ENCODE results near the gene C1QTNF1. TPM values are rescaled to one million over a fixed set of nuclear protein-coding genes. Genes with fewer than 3 reads are reported as not detected.
"Not testable (repeated sequence)": the region's sequence is repeated elsewhere in the genome, so short reads cannot be mapped to it uniquely, and the experiment has no call there.

The C1QTNF1 gene
- total RNA-seq, 2 donors from 2014 or later = 0.31 to 0.88 TPM

DNA sequence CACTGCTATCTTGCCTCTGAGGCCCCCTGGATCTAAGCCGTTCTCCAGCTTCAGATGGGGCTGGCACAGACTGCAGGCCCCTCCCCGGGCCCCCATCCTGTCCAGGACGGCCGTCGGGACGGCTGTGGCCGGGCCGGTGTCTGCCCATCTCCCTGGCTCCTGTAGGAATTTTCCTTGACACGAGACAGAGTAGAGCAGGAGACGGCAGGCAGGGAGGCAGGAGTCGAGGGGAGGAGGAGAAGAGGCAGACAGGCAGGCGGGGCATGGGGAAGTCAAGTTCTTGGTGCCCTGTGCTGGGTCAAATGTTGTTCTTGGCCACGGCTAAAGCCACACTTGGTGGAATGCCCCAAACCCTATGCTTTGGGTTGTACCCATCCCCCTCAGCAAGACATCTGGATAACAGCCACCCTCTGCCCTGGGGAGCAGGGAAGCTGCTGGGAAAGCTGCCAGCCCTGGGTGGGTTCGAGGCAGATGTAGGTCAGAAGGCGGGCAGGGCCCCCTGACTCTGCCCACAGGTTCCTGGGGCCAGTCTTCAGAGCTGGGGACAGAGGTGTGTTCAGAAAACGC, 4.0 kb downstream of the C1QTNF1 start:
- H3K27ac Mint-ChIP-seq = no peak overlapping the region
- ATAC-seq (replicated peaks in 1 of 2) = no peak
- peaks cover 36% of the 10 kb centered on the region for H3K27me3 Mint-ChIP-seq (ENCODE audit: low read depth)
- H3K9me3 Mint-ChIP-seq = no peaks in the 10 kb centered on the region
- no peak overlapping the region for H3K4me3 Mint-ChIP-seq
- no peaks in the 10 kb centered on the region for H3K36me3 Mint-ChIP-seq (ENCODE audit: insufficient read depth in 2 of 2)
- no peak for DNase-seq
- peaks cover 4% of the 10 kb centered on the region for H3K4me1 Mint-ChIP-seq (ENCODE audit: low read depth)

GRCh38 chr17:79028496-79029326, 4.7 kb downstream of the C1QTNF1 start:
- H3K27ac Mint-ChIP-seq = no peak overlapping the region
- no peaks in the 10 kb centered on the region for H3K36me3 Mint-ChIP-seq (ENCODE audit: insufficient read depth in 2 of 2)
- no peak overlapping the region for H3K4me3 Mint-ChIP-seq
- no peaks in the 10 kb centered on the region for H3K9me3 Mint-ChIP-seq
- peaks cover 30% of the 10 kb centered on the region for H3K27me3 Mint-ChIP-seq (ENCODE audit: low read depth)
- peaks cover 4% of the 10 kb centered on the region for H3K4me1 Mint-ChIP-seq (ENCODE audit: low read depth)
- DNase-seq (no peak), ATAC-seq (replicated peaks in 1 of 2) (no peak)

- no peaks in the 10 kb centered on the region for H3K9me3 Mint-ChIP-seq
- no peaks in the 10 kb centered on the region for H3K36me3 Mint-ChIP-seq (ENCODE audit: insufficient read depth in 2 of 2)
- peaks cover 24% of the 10 kb centered on the region for H3K27me3 Mint-ChIP-seq (ENCODE audit: low read depth)
- H3K27ac Mint-ChIP-seq = no peak overlapping the region
- H3K4me3 Mint-ChIP-seq = no peak overlapping the region
- no peaks in the 10 kb centered on the region for H3K4me1 Mint-ChIP-seq (ENCODE audit: low read depth)
- DNase-seq = no peak
- ATAC-seq (replicated peaks in 1 of 2) = no peak
Measured at GRCh38 chr17:79029327-79030009, 5.5 kb downstream of the C1QTNF1 start.

- H3K27ac Mint-ChIP-seq; H3K36me3 Mint-ChIP-seq (ENCODE audit: insufficient read depth in 2 of 2); H3K4me1 Mint-ChIP-seq (ENCODE audit: low read depth); DNase-seq; H3K4me3 Mint-ChIP-seq; ATAC-seq (replicated peaks in 1 of 2); H3K9me3 Mint-ChIP-seq: not testable (repeated sequence)
- peaks cover 14% of the 10 kb centered on the region for H3K27me3 Mint-ChIP-seq (ENCODE audit: low read depth)
Measured at GRCh38 chr17:79030636-79031035, 6.7 kb downstream of the C1QTNF1 start.

DNA sequence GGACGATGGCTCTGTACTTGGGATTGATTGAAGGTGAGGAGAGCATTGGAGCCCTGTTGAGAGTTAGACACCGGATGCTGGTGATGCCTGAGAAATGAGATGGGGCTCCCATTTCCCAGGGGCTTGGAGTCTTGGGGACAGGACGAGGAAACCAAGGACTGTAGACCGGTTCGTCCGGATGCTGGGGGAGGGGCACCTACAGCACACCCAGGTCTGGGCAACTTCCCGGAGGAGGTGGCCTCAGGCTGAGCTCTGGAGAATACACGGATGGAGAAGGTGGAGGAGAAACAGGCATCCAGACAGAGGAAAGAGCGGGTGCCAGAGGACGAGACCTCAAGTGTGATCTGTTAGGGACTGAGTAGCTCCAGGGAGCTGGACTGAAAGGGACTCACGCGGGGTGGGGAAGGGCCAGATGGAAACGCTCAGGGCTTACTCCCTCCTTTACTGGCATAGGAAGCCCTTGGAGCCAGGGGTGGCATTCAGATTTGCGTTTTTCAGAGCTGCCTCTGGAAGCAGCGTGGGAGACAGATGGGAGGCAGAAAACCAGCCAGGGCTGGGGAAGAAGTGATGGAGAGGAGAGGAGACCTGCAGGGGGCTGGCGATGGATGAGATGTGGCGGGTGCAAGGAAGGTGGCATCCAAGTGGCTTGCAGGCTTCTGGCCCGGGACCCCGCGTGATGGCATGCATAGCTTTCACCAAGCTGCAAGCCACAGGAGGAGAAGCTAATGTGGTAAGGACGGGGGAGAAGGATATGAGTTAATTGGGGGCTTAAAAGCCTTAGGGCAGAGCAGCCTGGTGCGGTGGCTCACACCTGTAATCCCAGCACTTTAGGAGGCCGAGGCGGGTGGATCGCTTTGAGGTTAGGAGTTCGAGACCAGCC, 8.3 kb downstream of the C1QTNF1 start:
- H3K4me3 Mint-ChIP-seq = no peak overlapping the region
- peaks cover 6% of the 10 kb centered on the region for H3K27me3 Mint-ChIP-seq (ENCODE audit: low read depth)
- DNase-seq (no peak), ATAC-seq (replicated peaks in 1 of 2) (no peak)
- no peaks in the 10 kb centered on the region for H3K36me3 Mint-ChIP-seq (ENCODE audit: insufficient read depth in 2 of 2)
- H3K9me3 Mint-ChIP-seq = no peaks in the 10 kb centered on the region
- no peaks in the 10 kb centered on the region for H3K4me1 Mint-ChIP-seq (ENCODE audit: low read depth)
- H3K27ac Mint-ChIP-seq = no peak overlapping the region

GRCh38 chr17:79033046-79033616, 9.2 kb downstream of the C1QTNF1 start:
- Mint-ChIP-seq H3K36me3 (ENCODE audit: insufficient read depth in 2 of 2) (no peaks in the 10 kb centered on the region), H3K9me3 (no peaks in the 10 kb centered on the region), H3K4me1 (ENCODE audit: low read depth) (no peaks in the 10 kb centered on the region), H3K27ac (no peak overlapping the region), H3K27me3 (ENCODE audit: low read depth) (peaks cover 6% of the 10 kb centered on the region), H3K4me3 (no peak overlapping the region)
- DNase-seq (no peak), ATAC-seq (replicated peaks in 1 of 2) (no peak)

- DNase-seq = no peak
- ATAC-seq (replicated peaks in 1 of 2) = no peak
- no peaks in the 10 kb centered on the region for H3K36me3 Mint-ChIP-seq (ENCODE audit: insufficient read depth in 2 of 2)
Measured at GRCh38 chr17:79033741-79034501, 10.0 kb downstream of the C1QTNF1 start.

DNA sequence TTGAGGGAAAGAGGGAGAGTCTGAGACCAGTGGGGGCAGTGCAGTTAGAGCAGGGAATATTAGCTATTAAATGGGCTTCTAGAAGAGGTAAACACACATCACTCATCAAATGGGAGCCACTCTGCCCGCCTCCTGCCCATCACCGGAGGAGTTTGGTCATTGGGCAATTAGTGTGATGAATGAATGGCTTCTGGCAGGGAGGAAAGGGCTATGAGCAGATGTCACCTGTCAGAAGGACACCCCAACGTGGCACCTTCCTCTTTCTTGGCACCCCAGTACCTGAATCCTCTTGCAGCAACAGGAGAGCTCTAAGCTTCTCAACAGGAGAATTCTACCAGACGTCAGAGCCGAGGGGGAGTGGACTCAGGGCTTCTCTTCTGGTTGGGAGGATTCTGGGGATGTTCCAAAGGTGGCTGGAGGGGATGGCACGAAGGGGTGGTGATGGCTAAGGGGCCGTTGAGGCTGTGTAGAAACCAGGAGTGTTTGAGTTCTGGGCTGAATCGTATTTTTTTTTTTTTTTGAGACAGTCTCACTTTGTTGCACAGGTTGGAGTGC, 11.0 kb downstream of the C1QTNF1 start:
- Mint-ChIP-seq H3K27me3 (ENCODE audit: low read depth) (peaks cover 6% of the 10 kb centered on the region), H3K4me1 (ENCODE audit: low read depth) (no peaks in the 10 kb centered on the region), H3K36me3 (ENCODE audit: insufficient read depth in 2 of 2) (no peaks in the 10 kb centered on the region), H3K27ac (no peak overlapping the region), H3K4me3 (no peak overlapping the region), H3K9me3 (no peaks in the 10 kb centered on the region)
- ATAC-seq (replicated peaks in 1 of 2) = no peak
- DNase-seq = no peak

More at GRCh38 chr17:79033741-79034501, 10.0 kb downstream of the C1QTNF1 start:
- Mint-ChIP-seq H3K27me3 (ENCODE audit: low read depth) (peaks cover 6% of the 10 kb centered on the region), H3K4me3 (no peak overlapping the region), H3K9me3 (no peaks in the 10 kb centered on the region), H3K27ac (no peak overlapping the region), H3K4me1 (ENCODE audit: low read depth) (no peaks in the 10 kb centered on the region)

- H3K27ac Mint-ChIP-seq = no peak overlapping the region
Measured at GRCh38 chr17:79035686-79036085, 11.7 kb downstream of the C1QTNF1 start.

DNA sequence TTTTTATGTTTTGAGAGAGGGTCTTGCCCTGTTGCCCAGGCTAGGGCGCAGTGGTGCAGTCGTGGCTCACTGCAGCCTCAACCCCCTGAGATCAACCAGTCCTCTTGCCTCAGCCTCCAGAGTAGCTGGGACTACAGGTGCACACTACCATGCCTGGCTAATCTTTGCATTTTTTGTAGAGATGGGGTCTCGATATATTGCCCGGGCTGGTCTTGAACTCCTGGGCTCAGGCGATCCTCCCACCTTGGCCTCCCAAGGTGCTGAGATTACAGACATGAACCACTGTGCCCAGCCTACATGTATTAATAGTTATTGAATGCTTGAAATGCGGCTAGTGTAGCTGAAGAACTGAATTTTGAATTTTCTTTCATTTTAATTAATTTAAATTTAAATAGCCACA, 12.2 kb downstream of the C1QTNF1 start:
- H3K4me1 Mint-ChIP-seq (ENCODE audit: low read depth) = no peaks in the 10 kb centered on the region
- peaks cover 6% of the 10 kb centered on the region for H3K27me3 Mint-ChIP-seq (ENCODE audit: low read depth)
- ATAC-seq (replicated peaks in 1 of 2) = no peak
- no peak for DNase-seq
- H3K9me3 Mint-ChIP-seq = no peaks in the 10 kb centered on the region
- H3K36me3 Mint-ChIP-seq (ENCODE audit: insufficient read depth in 2 of 2) = no peaks in the 10 kb centered on the region
- H3K27ac Mint-ChIP-seq = no peak overlapping the region
- no peak overlapping the region for H3K4me3 Mint-ChIP-seq

More at GRCh38 chr17:79035686-79036085, 11.7 kb downstream of the C1QTNF1 start:
- Mint-ChIP-seq H3K4me3 (no peak overlapping the region), H3K9me3 (no peaks in the 10 kb centered on the region), H3K27me3 (ENCODE audit: low read depth) (peaks cover 6% of the 10 kb centered on the region), H3K36me3 (ENCODE audit: insufficient read depth in 2 of 2) (no peaks in the 10 kb centered on the region), H3K4me1 (ENCODE audit: low read depth) (no peaks in the 10 kb centered on the region)
- no peak for ATAC-seq (replicated peaks in 1 of 2)
- DNase-seq = no peak

- Mint-ChIP-seq H3K4me1 (ENCODE audit: low read depth) (no peaks in the 10 kb centered on the region), H3K4me3 (no peak overlapping the region), H3K27ac (no peak overlapping the region), H3K36me3 (ENCODE audit: insufficient read depth in 2 of 2) (no peaks in the 10 kb centered on the region), H3K27me3 (ENCODE audit: low read depth) (peaks cover 5% of the 10 kb centered on the region), H3K9me3 (no peaks in the 10 kb centered on the region)
- DNase-seq (no peak), ATAC-seq (replicated peaks in 1 of 2) (no peak)
Measured at GRCh38 chr17:79036596-79036995, 12.6 kb downstream of the C1QTNF1 start.

Data from activated T-cell treated with anti-CD3 and anti-CD28 coated beads, Interleukin-2, amount 50 U/mL, for 72 hours (primary cell).